Measurements from ENCODE around the gene ALDH1A1.
"Not testable (repeated sequence)": the region's sequence is repeated elsewhere in the genome, so short reads cannot be mapped to it uniquely, and the experiment has no call there.

ALDH1A1 gene

DNA sequence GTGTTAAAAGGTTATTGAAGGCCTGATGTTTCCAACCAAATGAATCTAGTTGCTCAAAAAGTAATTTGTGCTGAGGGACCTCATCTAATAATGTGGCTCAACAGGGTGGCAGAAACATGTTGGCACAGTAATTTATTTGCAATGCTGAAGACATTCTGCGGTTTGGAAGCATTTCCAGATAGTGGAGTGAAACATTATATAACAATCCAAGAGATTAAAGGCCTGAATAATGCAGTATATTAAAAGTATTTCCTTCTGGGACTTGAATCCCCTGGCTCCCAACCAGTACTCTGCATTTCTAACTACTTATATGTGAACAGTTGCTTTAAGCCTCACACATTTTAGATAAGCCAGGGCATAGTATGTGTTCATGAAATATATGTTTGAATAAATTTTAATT lies 25.9 kb upstream of the ALDH1A1 start:
- DNase-seq, result no peak

DNA sequence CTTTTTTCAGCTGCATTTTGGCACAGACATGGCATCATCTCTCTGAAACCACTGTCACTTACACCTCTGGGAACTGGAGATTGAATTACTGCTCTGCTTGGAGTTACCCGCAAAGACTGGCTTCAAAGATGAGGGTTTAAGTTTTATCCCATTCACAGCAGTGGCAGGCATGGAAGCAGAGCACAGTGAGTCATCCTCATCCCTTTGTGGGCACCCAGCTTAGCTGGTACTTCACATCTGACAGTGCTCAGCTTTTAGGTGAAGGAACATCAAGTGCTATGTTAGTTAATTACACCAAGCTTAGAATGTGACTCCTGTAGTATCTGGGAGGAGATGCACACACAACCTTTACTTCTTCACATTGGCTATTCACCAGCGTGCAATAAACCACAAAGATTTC lies 24.8 kb upstream of the ALDH1A1 start:
- no peak for DNase-seq

DNA sequence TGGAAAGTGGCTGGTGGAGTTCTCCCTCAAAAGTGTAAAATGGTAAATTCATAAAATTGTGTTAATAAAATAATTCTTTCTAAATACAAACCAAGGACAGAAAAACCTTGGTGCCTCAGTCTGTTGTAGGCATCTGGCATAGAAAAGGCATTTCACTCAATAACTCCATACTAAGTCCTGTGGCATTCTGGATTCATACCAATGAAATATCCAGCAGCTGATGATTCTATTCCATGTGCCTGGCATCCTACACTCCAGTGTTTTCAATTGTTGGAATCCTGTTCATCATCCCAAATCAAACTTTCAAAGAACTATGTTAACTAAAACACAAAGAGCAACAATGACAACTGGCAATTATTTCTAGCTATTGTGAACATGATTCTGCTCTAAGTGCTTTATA lies 21.6 kb upstream of the ALDH1A1 start:
- DNase-seq, result no peak

DNA sequence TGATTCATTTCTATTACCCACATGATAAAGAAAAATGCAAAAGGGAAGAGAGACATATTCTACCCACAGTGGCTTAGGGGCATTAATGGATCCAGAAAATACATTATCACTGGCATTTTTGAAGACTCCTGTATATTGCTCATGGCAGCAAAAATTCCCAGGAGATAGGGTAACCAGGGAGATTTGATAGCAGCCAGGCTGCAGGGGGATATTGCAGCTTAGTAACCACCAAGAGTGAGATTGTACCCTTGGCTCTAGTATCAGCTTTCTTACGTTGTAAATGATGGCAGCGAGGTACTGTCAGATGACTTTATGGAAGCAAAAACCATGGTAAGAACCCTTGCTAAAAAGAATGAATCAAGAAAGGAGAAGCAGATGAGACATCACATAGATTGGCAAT lies 19.8 kb upstream of the ALDH1A1 start:
- no peak for DNase-seq

DNA sequence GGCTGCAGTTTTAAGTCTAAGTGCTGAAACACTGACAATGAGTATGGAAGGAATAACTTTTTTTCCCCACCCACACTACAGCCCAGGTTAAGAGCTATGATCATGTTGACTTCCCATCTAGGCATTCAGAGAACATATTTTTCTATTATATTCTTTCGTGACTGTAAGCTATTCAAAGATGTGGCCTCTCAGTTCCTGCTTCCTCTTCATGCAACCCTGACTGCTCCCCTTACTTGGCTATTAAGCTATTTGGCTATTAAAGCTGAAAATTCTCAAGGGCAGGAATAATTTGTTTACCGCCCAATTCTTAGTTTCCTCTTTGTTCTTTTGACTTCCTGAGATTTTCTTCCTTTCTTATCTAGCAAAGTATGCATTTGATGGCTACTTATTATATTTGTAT lies 18.6 kb upstream of the ALDH1A1 start:
- no peak for DNase-seq

DNA sequence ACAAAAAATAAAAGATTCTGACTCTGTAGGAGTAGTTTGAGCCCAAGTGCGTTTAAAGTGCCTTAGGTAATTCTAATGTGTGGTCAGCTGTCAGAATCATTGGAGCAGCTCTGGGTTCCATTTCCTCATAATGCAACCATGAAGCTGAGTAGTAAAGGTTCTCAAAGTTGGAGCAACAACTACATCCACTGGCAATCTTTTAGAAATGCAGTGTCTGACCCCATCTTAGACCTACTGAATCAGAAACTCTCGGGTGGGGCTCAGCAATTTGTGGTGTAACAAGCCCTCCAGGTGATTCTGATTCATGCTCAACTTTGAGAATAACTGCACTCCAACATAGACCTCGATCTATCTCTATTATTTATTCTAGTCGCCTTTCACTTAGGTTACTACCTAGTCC lies 7.6 kb upstream of the ALDH1A1 start:
- DNase-seq, result no peak

DNA sequence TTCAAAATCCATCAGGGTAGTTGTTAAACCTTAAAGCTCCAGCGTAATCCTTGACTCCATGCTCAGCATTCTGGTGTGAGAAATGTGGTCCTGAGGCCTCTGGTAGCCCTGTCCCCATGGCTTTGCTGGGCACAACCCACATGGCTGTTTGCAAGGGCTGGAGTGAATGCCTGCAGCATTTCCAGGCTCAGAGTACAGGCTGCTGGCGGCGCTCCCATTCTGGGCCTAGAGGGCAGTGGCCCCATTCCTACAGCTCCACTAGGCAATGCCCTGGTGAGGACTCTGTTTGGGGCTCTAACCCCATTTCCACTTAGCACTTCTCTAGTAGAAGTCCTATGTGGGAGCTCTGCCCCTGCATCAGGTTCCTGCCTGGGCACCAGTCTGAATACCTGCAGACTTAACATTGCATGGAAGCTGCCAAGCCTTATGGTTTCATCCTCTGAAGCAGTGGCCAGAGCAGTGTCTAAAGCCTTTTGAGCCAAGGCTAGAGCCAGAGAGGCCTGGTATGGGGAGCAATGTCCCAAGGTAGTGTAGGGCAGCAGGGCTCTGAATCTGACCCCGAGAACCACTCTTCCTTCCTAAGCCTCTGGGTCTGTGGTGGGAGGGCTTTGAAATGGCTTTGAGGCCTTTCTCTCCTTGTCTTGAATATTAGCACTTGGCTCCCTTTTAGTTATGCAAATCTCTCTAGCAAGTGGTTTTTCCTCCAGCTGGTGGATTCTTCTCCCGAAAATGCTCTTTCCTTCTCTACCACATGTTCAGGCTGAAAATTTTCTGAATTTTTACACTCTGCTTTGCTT lies 5.8 kb upstream of the ALDH1A1 start:
- DNase-seq, result no peak

DNA sequence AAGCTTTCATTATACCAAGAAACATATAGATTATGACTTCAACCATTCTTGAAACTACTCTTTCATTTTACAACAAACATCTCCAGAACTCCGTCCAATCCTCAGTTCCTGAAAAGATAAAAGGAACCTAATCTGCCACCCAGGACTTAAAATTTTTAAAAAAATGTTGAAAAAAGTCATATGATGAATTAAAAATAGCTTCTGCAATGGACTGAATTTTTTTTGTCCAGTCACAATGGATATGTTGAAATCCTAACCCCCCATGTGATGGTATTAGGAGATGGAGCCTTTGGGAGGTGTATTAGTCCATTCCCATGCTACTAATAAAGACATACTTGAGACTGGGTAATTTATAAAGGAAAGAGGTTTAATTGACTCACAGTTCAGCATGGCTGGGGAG lies 2.7 kb upstream of the ALDH1A1 start:
- no peak for DNase-seq

DNA sequence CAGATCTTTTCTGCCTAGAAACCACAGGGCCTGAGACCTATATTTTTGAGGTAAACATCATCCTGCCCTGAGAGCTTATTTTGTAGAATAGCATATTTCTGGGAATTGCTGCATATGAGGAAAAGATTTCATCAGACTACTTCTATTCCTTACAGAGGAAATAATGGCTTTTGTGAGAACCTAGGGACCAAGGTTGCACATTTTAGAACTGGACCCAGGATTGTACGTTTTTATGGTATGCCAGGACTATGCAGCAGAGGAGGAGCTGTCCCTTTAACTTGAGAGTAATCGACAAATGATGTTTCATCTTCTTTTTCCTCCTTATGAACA lies 2.2 kb upstream of the ALDH1A1 start:
- DNase-seq, result no peak

DNA sequence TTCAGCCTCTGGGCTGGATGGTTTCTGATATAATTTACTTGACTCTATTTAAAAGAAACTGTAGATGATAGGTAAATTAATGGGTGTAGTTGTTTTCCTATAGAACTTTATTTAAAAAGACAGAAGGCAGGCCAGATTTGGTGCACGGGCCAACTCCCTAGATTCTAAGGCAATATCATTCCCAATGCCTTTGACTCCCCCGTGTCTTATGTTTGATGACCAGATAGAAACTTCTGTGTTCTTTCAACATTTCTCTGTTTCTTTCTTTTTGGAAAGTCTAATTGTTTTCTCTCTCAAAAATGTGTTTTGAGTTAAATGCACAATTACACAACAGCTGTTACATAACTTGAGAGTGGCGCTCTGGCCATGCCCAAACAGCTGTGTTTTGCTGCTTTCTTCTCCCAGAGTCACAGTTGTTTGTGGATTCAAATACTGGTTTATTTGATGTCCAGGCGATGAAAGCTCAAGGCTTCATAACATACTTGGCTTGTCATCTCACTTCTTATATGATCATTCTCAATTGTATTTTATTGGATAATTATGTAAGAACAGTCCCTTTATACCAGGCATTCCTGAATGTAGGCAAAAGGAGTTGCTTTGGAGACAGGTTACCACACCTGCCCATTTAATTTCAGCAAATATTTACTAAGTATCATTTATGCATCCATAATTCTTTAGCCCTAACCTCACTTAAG lies 1.7 kb upstream of the ALDH1A1 start:
- DNase-seq, result no peak

DNA sequence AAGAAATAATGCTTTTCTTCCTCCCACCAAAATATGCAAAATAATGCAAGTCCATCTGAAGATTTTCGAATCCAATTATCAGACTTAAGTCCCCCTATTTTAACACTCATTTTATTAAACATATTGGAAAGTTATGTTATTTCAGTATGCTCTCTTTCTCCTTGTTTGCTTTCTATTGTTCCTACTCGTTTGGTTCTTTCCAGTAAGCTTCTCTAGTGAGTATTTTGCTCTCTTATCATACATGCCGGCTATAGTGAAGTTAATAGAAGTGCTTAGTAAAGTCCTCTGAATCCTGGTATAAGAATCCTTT lies 517 bp downstream of the ALDH1A1 start:
- DNase-seq, result no peak

DNA sequence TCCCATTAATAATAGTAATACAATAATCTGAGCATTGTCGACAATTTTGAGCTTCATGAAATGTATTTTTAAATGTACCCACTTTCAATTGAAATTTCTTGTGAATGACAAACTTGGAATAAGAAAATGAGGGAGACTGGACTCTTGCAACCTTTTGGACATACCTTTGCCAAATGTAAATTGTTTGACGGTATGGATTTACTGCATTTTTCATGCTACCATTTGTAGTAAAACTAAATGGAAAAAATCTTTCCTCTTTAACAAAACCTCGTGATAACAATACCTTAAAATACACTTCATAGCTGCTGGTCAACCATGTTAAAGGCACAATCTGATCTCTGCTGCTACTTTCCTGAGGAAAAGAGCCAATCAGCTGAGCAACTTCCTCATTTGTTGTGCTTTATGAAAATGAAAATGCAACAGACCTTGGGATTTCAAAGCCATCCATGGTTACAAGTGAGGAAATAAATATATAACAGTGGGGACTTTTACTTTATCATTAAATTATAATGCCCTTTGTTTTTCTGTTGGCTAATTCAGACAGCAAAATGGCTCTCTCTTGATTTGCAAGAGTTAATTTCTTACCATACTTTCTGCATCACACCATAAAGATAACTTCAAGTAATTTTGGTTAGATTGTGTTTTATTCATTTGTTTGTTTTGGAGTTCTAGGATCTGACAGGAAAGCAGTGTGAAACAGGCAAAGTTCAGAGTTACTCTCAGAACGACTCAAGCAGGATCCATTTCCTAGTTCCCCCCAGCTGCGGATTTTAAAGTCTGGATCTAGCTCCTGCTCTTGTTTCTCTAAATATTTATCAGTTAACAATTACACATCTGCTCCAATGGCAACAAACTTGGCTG lies 1.1 kb downstream of the ALDH1A1 start:
- no peak for DNase-seq

DNA sequence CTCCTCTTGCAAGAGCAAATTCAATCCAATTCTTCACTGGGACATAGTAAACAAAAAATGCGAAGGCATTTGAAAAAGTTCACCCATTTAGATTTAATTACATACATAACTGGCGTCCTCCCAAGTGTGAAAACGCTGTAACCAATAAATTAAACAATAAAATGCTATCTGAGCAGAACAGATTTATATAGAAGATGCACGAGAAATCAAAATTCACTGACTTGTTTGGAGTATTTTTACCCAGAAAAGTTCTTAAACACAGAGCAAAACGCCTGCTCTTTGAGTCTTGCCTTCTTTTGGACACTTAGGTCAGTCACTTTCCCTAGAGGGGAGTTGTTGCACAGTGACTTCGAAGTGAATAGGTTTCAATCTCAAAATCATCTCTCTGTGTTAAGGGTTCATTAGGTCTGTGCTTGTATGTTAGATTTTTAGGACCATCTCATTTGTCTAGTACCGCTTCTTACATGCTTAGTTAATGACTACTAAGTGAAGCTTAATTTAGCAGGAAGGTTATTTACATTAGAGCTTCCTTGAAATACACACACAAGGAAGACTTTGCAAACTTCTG lies 1.9 kb downstream of the ALDH1A1 start:
- DNase-seq, result no peak

DNA sequence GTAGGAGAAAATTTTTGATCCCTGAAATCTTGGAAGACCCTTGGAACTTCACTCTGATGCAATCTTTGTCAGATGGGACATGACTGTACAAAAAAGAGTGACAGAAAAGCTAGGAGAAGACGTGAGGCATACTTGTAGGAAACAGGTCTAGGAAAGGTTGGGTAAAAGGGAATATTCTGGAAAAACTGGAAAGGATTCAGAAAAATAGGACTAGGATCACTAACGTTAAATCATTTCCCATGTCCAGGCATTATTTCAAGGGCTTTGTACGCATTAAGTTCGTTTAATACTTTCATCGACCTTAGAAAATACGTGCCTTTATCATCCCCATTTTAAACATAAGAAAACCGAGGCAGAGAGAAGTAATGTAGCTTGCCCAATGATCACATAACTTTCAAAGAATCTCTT lies 2.9 kb downstream of the ALDH1A1 start:
- no peak for DNase-seq

DNA sequence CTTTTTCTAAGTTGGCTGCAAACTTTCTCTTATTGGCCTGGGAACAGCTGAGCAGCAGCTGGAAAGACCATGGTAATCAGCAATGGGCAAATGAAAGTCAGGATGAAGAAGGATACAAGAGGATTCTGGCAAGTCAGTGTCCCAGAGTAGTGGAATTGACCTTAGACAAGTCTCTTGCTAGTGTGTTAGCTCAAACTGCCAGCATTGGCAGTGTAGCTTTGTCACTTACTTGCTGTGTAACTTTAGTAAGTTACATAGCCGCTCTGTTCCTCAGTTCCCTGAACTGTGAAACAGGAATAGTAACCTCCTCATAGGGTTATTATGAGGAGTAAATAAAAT lies 3.6 kb downstream of the ALDH1A1 start:
- DNase-seq, result no peak

DNA sequence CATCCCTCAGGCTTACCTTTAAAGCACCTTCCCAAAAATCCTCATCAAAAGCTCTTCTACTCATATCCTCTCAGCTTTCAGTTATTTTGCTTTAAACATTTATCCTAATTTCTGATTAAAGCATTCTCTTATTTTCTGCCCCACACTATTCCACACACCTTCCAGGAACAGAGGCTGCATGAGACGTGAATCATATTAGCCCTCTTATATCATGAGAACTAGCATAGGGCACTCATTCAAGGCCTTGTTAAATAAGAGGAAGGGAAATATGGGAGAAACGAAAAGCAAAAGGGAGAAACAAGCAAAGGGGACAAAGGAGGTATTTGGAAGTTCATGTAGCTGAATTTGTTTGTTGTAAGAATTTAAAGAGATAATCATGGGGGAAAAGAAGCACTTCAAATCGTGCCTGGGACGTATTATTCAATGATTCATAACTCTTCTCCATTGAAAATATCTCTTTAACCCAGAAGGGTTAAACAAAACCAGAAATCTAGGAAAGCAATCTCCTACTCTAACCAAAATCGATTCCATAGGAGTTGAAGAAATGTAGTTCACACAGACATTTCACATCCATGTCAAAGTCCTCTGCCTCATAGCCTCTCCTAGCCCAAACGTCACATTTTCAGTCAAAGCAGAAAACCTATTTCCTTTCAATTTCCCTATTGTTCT lies 4.1 kb downstream of the ALDH1A1 start:
- DNase-seq, result no peak

DNA sequence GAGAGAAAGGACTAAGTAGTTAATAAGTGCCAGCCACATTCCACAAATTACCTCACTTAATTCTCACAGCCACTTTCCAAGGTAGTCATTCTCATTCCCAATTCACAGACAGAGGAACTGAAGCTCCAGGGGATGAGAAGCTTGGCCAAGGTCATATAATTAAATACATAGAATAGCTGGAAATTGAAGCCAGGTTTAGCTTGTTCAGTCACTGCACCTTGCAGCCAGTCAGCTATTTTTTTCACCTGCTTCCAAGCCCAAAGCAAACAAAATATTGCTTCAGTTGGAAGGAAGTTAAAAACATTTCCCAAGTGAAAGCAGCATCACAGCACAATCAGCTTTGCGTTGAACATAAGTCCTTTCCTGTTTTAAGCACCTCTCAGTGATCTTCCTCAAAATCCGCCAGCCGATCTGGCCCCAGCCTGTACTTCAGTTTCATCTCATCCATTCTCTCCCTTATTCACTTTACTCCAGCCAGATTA lies 4.8 kb downstream of the ALDH1A1 start:
- DNase-seq, result no peak

DNA sequence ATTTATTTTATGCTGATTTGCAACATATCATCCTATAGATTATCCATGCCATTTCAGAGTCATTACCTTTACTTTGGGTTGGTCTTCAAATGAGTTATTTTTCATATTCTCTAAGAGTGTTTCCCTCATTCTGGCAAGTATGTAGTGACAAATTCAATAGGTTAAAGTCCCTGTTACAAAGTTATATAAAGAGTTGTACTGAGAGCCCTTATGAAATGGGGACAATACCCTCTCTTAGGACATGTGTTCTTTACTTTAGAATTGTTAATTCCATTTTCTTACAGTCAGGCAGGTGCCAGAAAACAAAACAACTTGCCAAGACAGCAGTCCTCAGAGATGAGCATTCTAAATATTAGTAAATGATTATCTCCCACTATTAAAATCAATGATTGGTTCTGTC lies 6.0 kb downstream of the ALDH1A1 start:
- DNase-seq, result no peak

DNA sequence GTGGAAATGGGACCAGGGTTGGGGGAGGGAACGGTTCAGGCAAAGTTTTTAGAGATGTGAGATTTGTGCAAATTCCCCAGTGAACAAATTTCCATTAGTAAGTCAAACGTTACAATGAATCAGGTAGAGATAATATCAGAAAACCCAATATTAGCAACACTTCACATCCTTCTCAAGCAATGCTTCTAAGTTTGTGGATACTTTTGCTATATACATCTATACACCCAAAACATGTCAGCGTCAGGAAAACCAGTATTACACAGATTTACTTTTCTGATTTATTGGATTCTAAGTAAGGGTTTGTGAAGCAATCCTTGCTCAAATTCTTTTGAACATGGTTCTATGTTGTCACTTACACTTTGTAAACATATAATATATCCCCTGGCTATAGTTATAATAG lies 6.5 kb downstream of the ALDH1A1 start:
- DNase-seq, result no peak

DNA sequence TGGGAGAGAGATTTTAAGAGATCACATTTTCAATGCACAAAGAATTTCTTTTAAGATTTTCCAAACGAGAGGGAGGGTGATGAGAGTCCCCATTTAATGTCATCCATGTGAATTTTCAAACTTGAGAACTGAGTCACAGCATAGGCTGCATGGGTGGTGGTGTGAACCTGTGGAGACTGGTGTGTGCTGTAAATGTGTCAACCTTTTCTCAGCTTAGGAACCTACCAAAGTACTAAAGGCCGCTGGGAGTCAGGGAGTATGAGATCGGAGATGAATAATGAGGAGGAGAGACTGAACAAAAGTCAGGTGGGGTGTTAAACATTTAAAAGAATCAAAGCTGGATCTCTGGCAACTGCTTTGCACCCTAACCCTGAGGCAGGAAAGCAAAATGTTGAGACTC lies 7.5 kb downstream of the ALDH1A1 start:
- no peak for DNase-seq

DNA sequence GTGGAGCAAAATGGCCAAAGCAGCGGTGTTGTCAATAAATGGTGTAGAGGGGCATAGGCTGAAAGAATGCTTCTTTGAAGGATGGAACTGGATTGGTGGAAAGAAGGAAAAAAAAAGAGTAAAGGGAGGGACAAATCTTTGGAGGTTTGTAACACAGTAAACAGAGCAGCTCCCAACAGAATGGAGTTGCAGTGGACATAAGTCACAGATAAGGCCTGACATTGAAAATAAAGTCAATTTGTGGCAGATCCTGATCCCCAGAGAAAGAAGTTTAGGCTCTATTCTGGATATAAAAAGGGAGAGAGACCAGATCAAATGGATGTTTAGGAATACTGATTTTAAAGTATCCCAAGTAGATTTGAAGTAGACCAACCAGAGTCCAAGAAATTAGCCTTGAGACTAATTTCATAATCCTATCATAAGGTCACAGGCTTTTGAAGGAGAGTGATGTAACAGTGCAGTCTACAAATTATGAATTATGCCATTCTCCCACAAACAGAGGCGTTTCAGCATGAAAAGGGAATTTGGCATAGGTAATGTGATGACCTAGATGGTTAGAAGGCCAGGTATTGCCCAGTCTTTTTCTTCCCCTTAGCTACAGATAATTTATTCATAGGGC lies 8.9 kb downstream of the ALDH1A1 start:
- DNase-seq, result no peak

DNA sequence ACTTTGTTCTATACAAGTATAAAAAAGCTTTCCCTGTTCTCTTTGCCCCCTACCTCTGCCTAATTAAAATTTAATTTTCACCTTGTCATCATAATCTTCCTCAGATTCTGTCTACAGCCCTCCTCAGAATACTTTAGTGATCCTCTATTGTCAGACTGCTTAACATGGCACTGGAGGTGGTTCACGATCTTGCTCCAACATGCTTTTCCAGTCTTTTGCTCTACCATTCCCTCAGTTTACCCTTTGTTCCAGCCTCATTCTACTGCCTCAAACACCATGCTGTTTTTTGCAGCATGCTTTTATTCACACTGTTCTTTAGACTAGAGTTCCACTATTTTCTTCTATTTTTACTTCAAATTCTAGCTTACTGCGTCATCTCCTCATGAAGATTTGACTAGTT lies 10.4 kb downstream of the ALDH1A1 start:
- DNase-seq, result no peak

DNA sequence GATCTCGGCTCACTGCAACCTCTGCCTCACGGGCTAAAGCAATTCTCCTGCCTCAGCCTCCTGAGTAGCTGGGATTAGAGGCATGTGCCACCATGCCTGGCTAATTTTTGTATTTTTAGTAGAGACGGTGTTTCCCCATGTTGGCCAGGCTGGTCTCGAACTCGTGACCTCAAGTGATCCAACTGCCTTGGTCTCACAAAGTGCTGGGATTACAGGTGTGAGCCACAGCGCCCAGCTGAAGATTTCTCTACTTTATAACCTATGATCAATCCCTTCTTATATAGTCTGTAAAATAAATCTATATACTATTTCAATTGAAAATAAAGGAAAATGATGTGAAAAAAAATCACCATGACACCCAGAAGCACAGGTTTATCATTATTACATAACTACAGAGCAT lies 13.3 kb downstream of the ALDH1A1 start:
- not testable (repeated sequence) for DNase-seq

Data from activated CD4-positive, CD25-positive, alpha-beta regulatory T cell treated with anti-CD3 and anti-CD28 coated beads, Interleukin-2, amount 50 U/mL, for 72 hours (primary cell).